ENCODE measurements around the gene DEFB113. TPM values are rescaled to one million over a fixed set of nuclear protein-coding genes. Genes with fewer than 3 reads are reported as not detected.

Gene DEFB113
- total RNA-seq, 4 donors from 2014 or later: not detected

DNA sequence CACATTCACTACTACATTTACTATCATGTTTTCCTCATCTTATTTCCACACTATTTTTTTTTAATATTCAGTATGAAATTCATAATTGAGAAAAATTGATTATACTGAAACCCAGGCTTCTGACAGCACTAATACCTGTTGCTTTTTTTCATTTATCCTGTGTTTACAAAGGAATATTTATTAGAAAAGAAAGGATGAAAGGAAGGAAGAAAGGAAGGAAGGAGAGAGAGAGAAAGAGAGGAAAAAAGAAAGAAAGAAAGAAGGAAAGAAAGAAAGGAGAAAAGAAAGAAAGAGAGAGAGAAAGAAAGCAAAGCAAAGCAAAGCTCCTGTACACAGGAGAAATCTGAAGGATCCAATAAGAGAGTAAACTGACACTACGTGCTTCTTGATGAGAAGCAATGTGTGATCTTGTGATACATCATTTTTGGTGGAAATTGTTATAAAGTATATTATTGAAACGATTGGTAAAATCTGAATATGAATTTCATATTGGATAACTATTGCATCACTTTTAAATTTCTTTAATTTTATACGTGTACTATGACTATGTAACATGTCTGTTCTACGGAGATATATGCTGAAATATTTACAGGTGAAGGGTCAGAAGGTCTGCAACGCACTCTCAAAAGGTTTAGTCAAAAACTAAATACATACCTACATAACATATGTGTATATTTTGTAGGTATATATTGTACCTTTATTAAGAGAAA is 49.3 kb downstream of the DEFB113 start:
- Histone ChIP-seq H3K4me1 (no peaks in the 10 kb centered on the region), H3K36me3 (no peaks in the 10 kb centered on the region), H3K27ac (no peak overlapping the region), H3K4me3 (no peak overlapping the region), H3K9me3 (no peaks in the 10 kb centered on the region), H3K27me3 (no peaks in the 10 kb centered on the region)
- TF ChIP-seq POLR2A (IDR thresholded peaks at IDR 0.05): no peak
- TF ChIP-seq, protein P1, sequence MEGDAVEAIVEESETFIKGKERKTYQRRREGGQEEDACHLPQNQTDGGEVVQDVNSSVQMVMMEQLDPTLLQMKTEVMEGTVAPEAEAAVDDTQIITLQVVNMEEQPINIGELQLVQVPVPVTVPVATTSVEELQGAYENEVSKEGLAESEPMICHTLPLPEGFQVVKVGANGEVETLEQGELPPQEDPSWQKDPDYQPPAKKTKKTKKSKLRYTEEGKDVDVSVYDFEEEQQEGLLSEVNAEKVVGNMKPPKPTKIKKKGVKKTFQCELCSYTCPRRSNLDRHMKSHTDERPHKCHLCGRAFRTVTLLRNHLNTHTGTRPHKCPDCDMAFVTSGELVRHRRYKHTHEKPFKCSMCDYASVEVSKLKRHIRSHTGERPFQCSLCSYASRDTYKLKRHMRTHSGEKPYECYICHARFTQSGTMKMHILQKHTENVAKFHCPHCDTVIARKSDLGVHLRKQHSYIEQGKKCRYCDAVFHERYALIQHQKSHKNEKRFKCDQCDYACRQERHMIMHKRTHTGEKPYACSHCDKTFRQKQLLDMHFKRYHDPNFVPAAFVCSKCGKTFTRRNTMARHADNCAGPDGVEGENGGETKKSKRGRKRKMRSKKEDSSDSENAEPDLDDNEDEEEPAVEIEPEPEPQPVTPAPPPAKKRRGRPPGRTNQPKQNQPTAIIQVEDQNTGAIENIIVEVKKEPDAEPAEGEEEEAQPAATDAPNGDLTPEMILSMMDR (IDR thresholded peaks at IDR 0.05): no peak
- DNase-seq: no peak

DNA sequence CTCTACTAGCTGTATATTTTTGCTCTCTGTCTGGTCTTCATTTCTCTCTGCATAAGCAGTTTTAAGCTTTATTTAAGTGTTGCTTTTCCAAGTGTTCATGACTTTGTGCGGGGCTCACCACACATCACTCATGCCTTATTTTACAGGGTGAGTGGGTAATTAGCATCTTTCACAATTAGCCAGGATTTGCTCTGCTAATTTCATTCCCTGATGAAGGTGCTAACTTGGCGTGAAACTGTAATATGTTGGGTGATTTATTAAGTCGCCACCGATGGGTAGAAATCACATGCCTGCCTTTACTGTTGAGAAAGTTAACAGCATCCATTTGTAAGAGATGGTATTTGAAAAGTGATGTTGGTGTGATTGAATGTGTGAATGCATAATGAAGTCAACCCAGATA is 50.2 kb downstream of the DEFB113 start:
- H3K27ac ChIP-seq: no peak overlapping the region
- H3K27me3 ChIP-seq: no peaks in the 10 kb centered on the region
- no peak for DNase-seq
- H3K9me3 ChIP-seq: no peaks in the 10 kb centered on the region
- H3K36me3 ChIP-seq: no peaks in the 10 kb centered on the region
- no peak overlapping the region for H3K4me3 ChIP-seq
- TF ChIP-seq POLR2A (IDR thresholded peaks at IDR 0.05): no peak
- TF ChIP-seq, protein P1 (IDR thresholded peaks at IDR 0.05): no peak
- no peaks in the 10 kb centered on the region for H3K4me1 ChIP-seq

DNA sequence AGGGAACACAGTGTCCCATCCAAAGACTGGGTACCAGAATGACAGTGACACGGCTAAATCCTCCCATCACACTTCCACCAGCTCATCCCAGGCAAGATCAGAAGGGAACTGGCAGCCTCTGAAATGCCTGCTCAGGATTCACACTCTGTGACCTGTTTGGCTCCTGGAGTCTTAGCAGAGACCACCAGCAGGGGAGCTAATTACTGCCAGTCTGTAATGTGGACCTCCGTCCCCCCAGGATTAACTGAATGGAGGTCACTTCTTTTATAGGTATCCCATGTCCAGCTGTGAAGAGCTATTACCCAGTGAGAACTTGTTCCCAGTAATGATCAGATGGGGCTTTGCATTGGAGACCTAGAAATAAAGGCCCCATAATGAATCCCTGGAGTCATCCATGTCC is 50.6 kb downstream of the DEFB113 start:
- H3K4me1 ChIP-seq: no peaks in the 10 kb centered on the region
- no peaks in the 10 kb centered on the region for H3K27me3 ChIP-seq
- no peaks in the 10 kb centered on the region for H3K36me3 ChIP-seq
- no peak for TF ChIP-seq POLR2A (IDR thresholded peaks at IDR 0.05)
- TF ChIP-seq, protein P1 (IDR thresholded peaks at IDR 0.05): no peak
- H3K27ac ChIP-seq: no peak overlapping the region
- no peak overlapping the region for H3K4me3 ChIP-seq
- DNase-seq: no peak
- no peaks in the 10 kb centered on the region for H3K9me3 ChIP-seq

Other genes with a start within 250 kb of the DEFB113 start
- gene CRISP3, start 225.2 kb downstream of the DEFB113 start, total RNA-seq: not detected
- gene PGK2, start 182.3 kb downstream of the DEFB113 start, total RNA-seq: not detected
- gene CRISP1, start 103.1 kb downstream of the DEFB113 start, total RNA-seq: not detected
- gene DEFB114, start 5.5 kb downstream of the DEFB113 start, total RNA-seq: not detected
- gene DEFB110, start 52.4 kb upstream of the DEFB113 start, total RNA-seq: not detected
- not detected for gene DEFB112, start 80.3 kb upstream of the DEFB113 start, total RNA-seq